Spleen (tissue), 7 donors: ENCODE results near the gene XPR1.

Source experiments
- CTCF ChIP-seq, 11 experiments: fragments of 200-600 bp in 7 of 11; fragments of 450-650 bp in 4 of 11; sonication (generic) in 4 of 11; IDR thresholded peaks in 8 of 11; conservative IDR thresholded peaks in 3 of 11; 1 replicate in 7 of 11; 2 replicates in 4 of 11; pipeline versions ENCODE4 v1.4.0 to v1.8.0; 2016 to 2021; ENCODE audit warnings: antibody characterized with exemption in 11 of 11, inconsistent platforms in 4 of 11, mild to moderate bottlenecking in 1 of 11
- POLR2A ChIP-seq, 3 donors: fragments of 450-650 bp; IDR thresholded peaks; one replicate each; pipeline ENCODE4 v1.5.1; 2017; ENCODE audit warnings: antibody characterized with exemption in 3 of 3, mild to moderate bottlenecking in 1 of 3
- donor health status: DM: no; HTN: no; CAD: no; lungs with moderate emphysema.
- donor health status: DM: no; HTN: no; CAD: no.
- donor health status: DM: no; HTN: no; CAD: no.

GRCh38 chr1:180781718-180782117 lies 149.9 kb downstream of the XPR1 start:
- TF ChIP-seq CTCF (IDR thresholded peaks at IDR 0.05 in 8 of 11, conservative IDR thresholded peaks at IDR 0.05 in 3 of 11): no peak
- no peak for TF ChIP-seq POLR2A (IDR thresholded peaks at IDR 0.05)
